OCI-M2 (cell line): Measurements from ENCODE around the gene IGLL5.

Experiments
- DNase-seq: peaks from one replicate; lab custom pipeline; 2025; ENCODE audit not compliant: unreplicated experiment; lab: John Stamatoyannopoulos, UW

IGLL5 gene

DNA sequence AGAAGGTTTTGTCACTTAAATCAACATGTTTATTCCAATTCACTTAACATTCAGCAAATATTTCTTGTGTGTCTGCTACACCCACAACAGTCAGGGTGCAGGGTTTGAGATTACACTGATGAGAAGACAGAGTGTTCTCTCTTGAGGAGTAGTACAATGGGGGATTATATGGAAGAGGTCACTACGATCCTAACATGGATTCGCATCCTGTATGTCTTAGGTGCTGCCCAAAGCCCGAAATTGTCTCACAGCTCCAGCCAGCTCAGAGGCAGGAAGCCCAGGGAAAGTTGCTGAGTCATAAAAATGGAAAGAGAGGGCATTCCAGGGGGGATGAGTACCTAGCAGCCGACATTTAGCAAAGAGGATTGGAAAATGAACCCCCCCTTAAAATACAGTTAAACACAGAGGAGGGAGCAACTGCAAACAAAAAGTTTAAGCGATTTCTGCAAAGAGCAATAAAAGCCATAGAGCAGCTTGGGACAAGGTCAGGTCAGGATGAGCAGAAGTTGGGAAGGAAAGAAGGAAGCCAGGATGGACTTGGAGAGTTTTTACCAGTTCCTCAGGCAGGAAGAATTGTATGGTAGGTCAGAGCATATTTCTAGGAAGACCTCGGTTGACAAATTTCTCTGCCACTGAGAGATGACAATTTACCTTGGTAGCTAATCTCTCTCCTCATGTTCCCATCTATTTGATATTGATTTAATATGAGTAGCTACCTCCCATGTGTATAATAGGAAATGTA lies 49.5 kb downstream of the IGLL5 start:
- no peak for DNase-seq

DNA sequence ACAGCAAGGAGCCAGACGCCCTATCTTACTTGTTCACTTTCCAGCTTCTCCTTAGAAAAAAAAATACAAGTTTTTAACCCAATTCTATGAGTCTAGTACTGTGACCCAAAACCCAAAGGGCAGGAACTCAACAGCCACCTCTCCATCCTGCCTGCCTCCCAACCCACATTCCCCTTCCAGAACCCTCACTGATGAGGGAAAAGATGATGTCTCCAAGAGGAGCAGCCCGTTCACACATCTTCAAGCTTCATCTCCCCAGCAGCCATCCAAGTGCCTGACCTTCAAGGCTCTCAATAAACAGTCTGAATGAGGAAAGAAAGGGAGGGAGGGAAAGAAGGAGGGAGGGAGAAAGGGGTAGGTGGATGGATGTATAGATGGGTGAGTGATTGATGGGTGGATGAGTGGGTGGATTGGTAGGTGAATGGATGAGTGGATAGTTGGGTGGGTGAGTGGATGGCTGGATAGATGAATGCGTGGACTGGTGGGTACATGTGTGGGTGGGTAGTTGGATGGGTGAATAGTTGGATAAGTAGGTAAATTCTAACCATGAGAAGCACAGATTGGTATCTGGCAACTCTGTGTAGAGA lies 50.4 kb downstream of the IGLL5 start:
- DNase-seq = no peak

DNA sequence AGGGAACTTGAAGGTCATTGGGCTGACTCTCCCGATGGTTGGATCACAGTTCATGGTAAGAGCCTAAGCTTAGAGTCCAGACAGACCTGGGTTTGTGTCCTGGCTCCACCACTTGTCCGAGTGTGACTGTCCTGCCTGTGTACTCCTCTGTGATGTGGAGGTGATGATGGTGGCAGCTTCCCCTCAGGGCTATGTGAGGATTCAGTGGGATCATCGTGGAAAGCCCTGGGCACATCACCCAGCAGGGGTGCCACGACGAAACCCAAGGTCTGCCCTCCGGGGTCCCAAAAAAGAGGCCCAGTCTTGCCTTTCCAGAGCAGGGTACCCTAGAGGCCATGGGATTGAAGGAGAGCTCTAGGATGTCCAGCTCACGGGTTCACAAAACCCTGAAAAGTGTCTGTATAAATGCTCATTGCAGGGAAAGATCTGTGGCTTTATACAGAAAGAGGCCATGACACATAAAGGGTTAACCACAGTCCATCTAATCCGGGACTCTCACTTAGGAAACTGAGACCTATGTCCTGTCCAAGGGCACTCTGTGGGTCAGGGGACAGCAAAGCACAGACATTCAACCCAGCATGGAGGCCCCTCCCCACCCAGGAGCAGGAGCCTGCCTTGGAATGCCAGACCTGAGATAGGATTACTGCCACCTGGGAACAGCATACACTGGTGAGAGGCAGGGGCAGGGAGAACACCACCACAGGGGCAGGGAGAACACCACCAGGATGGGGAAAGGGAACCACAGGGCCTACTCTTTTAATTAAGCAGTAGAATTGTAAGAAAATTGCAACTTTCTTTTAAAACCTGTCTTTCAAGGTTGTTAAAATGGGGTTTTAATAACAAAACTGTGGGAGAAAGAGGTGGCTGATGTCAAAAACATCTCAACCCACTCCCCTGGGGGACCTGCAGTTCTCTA lies 51.3 kb downstream of the IGLL5 start:
- DNase-seq = no peak

DNA sequence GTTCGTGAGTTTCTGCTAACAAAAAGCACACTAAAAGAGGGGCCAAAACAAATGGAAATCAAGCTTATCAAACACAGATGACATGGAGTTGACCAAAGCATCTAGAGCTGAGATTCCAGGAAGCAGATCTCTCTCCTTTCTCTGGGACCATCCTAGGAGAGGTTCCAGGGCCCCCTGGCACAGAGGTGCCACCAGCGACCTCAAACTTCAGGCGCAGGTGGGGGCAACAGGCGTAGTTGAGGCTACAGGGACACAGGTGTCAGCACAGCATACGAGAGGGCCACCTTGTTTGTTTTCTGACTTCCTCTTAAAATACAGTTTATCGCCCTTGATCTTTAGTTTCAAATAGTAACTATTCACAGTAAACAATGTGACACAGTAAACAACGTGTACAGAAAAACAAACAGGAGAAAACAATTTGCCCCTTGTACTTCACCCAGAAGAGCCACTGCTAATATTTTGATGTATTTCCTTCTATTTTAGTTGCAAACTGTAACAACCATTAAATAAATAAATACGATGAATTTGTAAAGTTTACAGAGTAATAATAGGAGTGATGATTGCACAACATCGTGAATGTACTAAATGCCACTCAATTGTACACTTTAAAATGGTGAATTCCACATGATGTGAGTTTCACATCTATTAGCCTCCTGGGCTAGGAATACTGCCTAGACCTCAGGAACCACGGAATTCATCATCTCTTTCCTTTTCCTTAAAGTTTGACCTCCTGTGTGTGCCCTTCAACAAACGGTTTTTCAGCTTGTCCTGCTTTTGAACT lies 52.2 kb downstream of the IGLL5 start:
- DNase-seq = no peak

DNA sequence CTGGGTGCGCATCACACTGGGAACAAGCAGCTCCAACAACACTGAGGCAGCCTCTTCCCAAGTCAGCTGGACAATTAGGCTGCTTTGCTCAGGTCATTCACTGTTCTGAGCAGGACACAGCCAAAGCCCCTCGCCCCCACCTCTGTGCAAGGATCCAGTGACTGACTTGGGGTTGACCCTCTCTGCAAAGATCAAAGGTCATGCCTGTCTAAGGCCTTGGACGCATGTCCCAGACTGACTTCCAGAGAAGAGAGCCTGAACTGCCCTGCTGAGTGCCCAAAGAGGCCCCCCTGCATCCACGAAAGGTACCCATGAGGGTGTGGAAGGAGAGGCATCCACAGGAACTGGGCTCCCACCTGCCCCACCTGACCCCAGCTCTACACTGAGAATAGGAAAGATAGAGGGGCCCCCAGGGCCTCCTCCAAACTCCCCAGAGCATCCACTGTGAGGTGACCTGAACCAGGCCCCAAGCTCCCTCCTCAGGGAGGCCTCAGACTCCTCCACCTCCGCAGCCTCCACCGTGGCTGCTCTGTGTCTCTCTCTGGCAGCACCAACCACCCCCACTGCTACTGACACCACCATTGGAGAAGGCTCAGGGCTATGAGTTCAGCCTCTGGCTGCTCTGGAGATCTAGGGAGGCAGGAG lies 53.5 kb downstream of the IGLL5 start:
- DNase-seq = no peak

DNA sequence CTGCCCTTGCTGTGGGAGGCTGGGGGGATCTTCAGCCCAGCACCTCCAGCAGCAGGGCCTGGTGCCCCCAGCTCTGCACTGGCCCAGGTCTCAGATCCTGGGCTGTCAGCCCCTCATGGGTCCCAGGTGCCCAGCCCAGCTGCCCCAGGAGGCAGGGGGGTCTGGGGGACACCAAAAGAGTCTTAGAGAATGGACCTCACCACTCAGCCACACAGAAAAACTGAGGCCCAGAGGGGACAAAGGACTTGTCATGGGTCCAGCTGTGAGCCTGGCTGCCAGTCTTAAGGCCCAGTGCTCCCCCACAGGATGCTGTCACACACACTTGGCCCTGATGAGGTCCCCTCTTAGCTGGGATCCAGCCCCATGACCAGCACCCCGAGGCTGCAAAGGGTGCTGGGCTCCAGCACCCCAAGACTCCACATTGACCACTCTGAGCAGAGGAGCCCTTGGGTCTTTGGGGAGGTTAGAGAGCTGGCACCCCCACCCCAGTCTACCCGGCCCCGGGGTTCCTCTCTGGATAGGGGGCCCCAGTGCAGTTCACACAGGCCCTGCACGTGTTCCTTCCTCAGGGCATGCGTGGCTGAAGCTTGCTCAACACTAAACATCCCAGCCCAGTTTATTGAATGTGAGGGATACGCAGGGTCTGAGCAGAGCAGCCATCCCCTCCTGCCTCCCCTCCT lies 54.4 kb downstream of the IGLL5 start:
- DNase-seq = no peak

DNA sequence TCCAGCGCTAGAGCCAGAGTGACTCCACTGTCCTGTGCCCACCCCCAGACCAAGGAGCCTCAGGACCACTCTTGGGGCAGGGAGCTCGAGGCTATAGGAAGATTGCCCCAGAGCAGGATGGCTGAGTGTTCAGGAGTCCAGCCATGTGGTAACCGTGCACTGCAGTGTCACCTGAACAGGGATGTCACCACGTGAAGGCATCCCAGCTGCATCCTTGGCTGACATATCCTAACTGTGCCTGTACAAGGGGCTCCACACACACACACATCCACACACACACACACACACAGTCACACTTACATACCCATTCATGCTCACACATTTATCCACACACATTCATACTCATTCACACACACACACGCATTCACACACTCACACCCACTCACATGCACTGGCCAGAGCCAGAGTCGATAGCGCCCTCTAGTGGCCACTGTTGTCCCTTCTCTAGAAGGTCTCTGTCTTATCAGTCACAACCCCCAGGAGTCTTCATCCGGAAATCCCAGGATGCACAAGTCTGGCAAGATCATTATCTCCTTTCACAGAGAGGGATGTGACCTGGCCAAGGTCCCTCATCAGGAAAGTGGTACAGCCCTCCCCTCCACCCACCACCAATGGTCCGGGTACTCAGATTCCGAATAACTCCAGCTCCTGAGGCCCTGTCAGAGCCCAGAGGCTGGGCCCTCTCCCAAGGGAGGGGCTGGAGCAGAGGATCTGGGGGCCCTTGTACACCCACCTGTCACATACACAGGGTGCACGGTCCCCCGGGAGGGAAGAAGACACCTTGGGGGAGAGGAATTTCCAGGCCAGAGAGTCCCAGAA lies 55.1 kb downstream of the IGLL5 start:
- DNase-seq = no peak

DNA sequence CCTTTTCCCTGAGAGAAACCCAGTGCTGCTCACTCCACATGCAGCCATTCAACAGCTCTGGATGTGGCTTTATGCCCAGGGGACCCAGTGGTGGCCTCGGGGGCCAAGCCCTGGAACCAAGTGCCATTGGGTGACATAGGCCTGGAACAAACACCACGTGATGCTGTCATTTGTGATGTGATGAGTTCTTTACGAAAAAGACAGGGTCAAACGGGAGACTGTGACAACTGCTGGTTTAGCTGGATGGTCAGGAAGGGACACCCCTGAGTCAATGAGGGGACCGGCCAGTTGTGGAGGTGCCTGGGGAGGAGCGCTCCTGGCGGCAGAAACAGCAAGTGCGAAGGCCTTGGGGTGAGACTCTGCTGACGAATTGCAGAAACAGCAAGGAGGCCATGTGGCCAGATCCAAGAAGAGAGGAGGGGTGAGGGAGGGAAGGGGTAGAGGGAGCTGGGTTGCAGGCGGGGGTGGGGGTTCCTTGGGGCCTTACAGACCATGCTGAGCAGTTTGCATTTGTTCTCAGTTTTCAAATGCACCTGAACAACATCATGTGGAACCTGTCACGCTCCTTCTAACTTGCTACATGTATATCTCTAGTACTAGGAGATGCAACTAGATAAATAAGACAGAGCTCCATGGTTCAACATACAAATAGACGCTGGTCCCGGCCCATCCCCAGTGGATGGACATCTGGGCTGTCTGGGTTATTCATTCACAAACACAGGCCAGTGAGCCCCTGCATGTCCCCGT lies 56.1 kb downstream of the IGLL5 start:
- DNase-seq = no peak

DNA sequence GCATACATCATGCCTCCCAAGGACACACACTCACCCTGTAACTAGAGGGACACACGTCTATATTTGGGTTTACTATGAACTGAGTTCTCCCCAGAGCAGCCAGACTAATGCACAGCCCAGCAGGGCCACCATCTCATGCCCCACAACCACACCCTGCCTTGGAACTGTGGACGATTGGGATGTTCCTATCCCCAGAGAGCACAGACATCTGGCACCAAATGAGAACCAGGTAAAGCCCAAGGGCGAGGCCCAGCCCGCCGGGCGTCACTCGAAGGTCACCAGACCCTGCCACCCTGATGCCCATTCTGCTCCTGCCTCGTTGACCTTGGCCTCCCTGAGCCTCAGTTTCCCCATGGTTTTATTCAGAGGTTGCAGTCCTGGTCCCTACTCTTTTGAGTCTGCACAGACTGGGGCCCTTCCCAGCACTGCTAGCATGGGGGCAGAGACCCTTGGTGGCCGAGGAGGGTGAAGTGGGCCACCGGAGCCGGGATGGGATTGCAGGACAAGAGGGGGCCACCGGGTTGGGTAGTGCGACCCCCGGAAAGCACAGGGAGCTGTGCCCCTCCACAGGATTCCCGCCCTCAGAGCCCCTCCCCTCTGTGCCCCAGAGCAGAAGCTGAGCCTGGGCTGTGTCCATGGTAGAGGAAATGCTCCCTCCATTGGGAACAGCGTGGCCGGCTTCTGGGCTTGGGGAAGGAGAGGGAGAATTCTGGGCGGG lies 56.8 kb downstream of the IGLL5 start:
- no peak for DNase-seq

DNA sequence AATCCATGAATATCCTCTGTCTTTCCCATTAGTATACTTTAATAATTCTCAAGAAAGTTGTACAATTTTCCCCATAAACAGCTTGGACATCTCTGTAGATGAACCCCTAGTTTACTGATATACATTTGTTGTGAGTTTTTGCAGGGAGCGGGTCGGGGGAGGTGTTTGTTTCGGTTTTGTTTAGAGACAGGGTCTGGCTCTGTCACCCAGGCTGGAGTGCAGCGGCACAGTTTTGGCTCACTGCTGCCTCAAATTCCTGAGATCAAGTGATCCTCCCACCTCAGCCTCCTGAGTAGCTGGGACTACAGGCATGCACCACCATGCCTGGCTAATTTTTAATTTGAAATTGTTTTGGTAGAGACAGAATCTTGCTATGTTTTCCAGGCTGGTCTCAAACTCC lies 57.6 kb downstream of the IGLL5 start:
- no peak for DNase-seq
